IPS-18c (cell line): ENCODE results near the gene ITGA11.

ENCODE experiments used
- H3K4me3 ChIP-seq: 2 replicates; pipeline ENCODE4 v1.7.0; 2013; ENCODE audit warnings: low read depth, mild to moderate bottlenecking, low read length, moderate library complexity; ENCODE audit not compliant: insufficient read depth
- H3K9me3 ChIP-seq: one replicate; pipeline ENCODE4 v1.6.1; 2013; ENCODE audit warnings: mild to moderate bottlenecking, low read length, moderate library complexity; ENCODE audit not compliant: control insufficient read depth, insufficient read depth

The ITGA11 gene

GRCh38 chr15:68340726-68341671, 91.0 kb downstream of the ITGA11 start:
- Histone ChIP-seq H3K4me3 (no peak overlapping the region), H3K9me3 (no peaks in the 10 kb centered on the region)

DNA sequence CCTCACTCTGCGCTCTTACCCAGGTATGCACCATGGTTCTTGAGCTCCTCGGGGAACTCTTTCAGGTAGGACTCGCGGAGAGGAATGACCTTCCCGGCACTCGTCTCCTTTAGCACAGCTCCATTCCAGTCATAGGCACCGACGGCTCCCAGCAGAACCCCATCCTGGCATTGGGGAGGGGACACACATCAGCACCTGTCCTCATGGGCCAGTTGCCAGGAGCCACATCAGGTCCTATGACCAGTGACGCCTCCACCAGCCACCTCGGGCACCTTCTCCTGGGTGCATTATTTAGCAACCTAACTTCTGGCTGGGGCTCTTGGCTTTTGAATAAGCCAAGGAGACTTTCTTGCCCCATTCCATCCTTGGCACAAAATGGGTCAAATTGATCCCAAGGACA, 92.5 kb downstream of the ITGA11 start:
- H3K4me3 ChIP-seq: no peak overlapping the region
- no peaks in the 10 kb centered on the region for H3K9me3 ChIP-seq

DNA sequence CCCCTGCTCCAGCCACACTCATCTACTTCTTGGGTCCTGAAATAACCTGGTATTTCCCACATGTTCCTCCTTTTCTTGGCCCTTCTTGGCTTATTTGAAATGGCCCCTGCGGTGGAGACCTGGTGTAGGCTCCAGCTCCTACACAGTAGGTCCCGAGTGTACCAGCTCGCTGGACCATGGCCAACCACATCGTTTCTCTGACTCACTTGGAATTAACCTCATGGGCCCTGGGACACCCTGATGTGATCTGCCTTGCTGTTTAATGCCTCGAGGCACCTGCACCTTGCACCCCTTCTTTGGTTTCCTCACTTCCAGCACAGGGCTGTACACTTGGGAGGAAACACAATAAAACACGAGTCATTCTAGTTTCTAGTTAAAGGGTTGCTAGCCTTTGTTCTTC, 94.1 kb downstream of the ITGA11 start:
- H3K9me3 ChIP-seq: no peaks in the 10 kb centered on the region
- no peak overlapping the region for H3K4me3 ChIP-seq

GRCh38 chr15:68336516-68336915, 95.4 kb downstream of the ITGA11 start:
- H3K9me3 ChIP-seq: no peaks in the 10 kb centered on the region

GRCh38 chr15:68335655-68336054, 96.3 kb downstream of the ITGA11 start:
- no peak overlapping the region for H3K4me3 ChIP-seq
- no peaks in the 10 kb centered on the region for H3K9me3 ChIP-seq

More at GRCh38 chr15:68336516-68336915, 95.4 kb downstream of the ITGA11 start:
- H3K4me3 ChIP-seq: no peak overlapping the region

DNA sequence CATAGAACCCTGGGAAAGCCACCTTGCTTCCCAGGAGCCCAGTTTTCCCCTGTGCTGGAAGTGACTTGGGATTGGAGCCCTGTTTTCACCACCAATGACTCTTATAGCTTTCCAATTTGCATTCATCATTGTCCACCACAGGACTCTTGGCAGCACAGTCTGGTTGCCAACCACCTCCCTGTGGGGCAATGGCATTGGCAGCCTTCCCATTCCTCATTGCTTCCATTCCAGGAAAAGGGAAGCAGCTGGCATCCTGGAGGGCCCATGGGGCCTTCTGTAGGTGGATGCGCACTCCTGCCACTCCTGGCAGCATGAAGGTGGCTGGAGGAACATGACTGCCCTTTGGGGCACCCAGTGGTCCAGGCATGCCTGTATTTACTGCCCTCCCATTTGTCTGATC, 96.7 kb downstream of the ITGA11 start:
- no peak overlapping the region for H3K4me3 ChIP-seq
- no peaks in the 10 kb centered on the region for H3K9me3 ChIP-seq

- no peaks in the 10 kb centered on the region for H3K9me3 ChIP-seq
Measured at GRCh38 chr15:68334661-68335124, 97.3 kb downstream of the ITGA11 start.

GRCh38 chr15:68333775-68334470, 98.0 kb downstream of the ITGA11 start:
- no peak overlapping the region for H3K4me3 ChIP-seq

More at GRCh38 chr15:68334661-68335124, 97.3 kb downstream of the ITGA11 start:
- H3K4me3 ChIP-seq: no peak overlapping the region

GRCh38 chr15:68332266-68332665, 99.7 kb downstream of the ITGA11 start:
- Histone ChIP-seq H3K4me3 (no peak overlapping the region), H3K9me3 (no peaks in the 10 kb centered on the region)

More at GRCh38 chr15:68333775-68334470, 98.0 kb downstream of the ITGA11 start:
- no peaks in the 10 kb centered on the region for H3K9me3 ChIP-seq

GRCh38 chr15:68330901-68331300, 101.1 kb downstream of the ITGA11 start:
- H3K9me3 ChIP-seq: no peaks in the 10 kb centered on the region
- H3K4me3 ChIP-seq: no peak overlapping the region

DNA sequence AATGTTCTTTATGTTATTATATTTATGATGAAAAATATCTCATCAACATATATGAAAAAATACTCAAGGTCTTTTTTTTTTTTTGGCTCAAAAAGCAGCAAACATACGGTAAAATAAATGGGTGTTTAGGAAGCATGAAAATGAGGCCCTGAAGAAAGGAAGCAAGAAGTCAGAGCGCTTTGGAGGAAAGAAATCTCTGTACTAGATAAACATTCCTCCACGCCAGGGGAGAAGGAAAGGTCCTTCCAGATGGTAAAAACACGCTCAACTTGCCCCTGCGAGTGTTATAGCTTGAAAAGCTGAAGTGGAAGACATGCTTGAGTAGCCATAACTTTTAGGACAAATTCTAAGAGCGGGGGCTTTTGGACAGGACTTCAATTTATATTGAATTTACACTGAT, 101.5 kb downstream of the ITGA11 start:
- no peak overlapping the region for H3K4me3 ChIP-seq
- no peaks in the 10 kb centered on the region for H3K9me3 ChIP-seq

DNA sequence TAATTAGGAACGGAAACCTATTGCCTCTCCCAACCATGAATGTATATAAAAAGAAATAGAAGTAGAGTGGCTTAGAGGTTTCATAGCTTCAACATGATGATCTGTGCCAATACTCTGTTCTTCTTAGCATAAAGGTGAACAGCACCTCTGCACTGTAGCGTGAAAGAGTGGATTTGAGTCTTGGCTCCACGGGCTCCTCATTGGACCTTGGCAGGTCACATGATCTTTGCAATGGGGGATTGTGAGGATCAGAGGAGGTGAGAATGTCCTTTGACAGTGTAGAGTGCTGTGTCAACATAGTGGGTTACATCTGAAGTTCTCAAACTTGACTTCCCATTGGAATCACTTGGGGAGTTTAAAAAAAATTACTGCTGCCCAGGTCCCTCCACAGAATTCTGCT, 103.0 kb downstream of the ITGA11 start:
- no peak overlapping the region for H3K4me3 ChIP-seq
- no peaks in the 10 kb centered on the region for H3K9me3 ChIP-seq

- Histone ChIP-seq H3K9me3 (no peaks in the 10 kb centered on the region), H3K4me3 (no peak overlapping the region)
Measured at GRCh38 chr15:68328443-68328842, 103.5 kb downstream of the ITGA11 start.

DNA sequence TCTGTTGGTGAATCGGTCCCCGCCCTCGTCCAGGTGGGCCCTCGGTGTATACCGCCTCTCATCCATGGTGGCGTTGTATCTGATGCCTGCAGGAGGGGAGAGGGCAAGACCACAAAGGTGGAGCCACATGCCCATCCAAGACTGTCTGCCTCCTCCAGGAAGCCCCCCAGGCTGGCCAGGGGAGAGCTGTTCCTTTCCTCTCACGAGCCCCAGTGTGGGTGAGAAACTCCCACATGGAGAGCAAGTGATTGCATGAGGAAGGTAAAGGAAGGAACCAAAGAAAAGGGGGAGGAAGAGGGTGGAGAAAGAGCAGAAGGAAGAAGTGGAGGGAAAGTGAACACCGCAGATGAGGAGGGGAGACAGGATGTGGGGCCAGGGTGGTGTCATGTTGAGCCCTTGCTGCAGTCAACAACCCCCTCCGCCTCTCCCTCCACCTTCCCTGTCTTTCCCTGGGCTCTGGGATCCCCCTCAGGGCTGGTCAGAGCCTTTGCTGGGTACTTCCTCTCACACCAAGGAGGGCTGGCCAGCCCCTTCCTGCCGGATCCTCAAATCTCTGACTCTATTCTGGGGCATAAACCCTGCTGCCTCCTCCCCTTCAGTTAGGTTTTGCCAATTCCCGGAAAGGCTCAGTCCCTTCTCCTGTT, 105.1 kb downstream of the ITGA11 start:
- H3K9me3 ChIP-seq: no peaks in the 10 kb centered on the region

DNA sequence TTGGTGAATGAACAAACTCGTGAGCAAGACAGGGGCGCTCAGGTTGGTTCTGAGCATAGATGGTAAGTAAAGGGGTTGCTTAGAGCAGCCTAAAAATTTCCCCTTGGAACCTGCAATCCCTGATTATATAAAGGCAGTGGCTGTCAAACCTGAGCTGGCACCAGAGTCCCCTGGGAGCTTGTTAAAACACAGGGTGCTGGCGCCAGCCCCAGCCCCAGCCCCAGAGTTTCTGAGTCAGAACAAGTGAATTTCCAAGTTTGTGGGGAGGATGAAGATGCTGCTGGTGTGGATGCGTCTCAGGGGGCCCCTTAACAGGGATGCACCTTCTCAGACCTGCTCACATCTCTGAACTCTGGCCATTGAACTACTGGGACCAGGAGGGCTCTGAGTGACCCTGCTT, 106.2 kb downstream of the ITGA11 start:
- Histone ChIP-seq H3K4me3 (no peak overlapping the region), H3K9me3 (no peaks in the 10 kb centered on the region)

More for the DNA sequence above, 105.1 kb downstream of the ITGA11 start:
- H3K4me3 ChIP-seq: no peak overlapping the region

DNA sequence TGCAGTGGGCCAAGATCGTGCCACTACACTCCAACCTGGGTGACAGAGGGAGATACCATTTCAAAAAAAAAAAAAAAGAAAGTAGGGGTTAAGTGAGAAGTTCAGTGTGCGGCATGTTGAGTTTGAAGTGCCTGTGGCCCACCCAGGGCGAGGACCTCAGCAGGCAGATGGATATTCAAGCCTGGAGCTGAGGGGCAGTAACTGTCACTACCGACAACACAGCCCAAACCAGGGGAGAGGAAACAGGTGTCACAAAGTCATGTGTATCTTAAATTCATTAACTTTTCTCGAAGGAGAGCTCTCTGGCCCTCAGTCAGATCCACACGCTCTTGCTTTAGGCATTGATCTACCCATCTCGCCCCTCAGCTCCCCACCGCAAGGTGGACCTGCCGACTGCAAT, 109.2 kb downstream of the ITGA11 start:
- H3K4me3 ChIP-seq: no peak overlapping the region
- H3K9me3 ChIP-seq: peaks cover 2% of the 10 kb centered on the region

DNA sequence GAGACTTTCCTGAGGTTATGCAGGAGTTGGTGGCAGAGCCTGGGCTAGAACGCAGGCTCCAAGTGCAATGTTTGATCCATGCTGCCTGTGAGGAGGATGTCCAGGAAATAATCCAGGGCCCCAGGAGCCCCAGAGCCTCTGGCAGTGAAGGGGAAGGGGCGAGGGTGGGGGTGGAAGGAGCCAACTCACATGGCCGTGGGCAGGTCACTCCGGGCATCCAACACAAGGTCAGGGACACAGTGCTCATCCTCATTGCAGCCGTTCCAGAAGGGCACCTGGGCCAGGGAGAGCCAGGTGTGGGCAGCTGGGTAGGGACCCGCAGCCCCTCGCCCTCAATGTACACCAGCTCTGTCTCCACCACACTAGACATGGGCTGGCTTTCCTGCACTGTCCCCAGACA, 110.7 kb downstream of the ITGA11 start:
- Histone ChIP-seq H3K9me3 (peaks cover 2% of the 10 kb centered on the region), H3K4me3 (no peak overlapping the region)
